H1 (cell line): ENCODE data around the gene SSPN. TPM values are rescaled to one million over a fixed set of nuclear protein-coding genes. Genes with fewer than 3 reads are reported as not detected.

Experiments used
- CTCF ChIA-PET: fragments of 300-600 bp; sonication (Branson Sonifier 250); formaldehyde crosslinking; loops from one replicate; lab custom pipeline; 2021; ENCODE audit not compliant: partially characterized antibody; lab: Charles Lee
- POLR2A ChIA-PET: fragments of 300-600 bp; sonication (Branson Sonifier 250); formaldehyde crosslinking; loops from one replicate; lab custom pipeline; 2021; ENCODE audit warnings: inconsistent platforms; ENCODE audit not compliant: partially characterized antibody; lab: Charles Lee
- DNase-seq, 2 experiments: peaks; one replicate each; pipeline versions ENCODE4 v3.0.0 to v3.0.0-alpha.2; 2010 to 2022; ENCODE audit warnings: low spot score in 2 of 2, low read depth in 1 of 2, mixed read lengths in 1 of 2
- FAIRE-seq: peaks from 2 replicates; lab custom pipeline; 2011; peaks lifted over from hg19 to GRCh38; lab: Jason Lieb, UNC
- H2AFZ ChIP-seq: 2 replicates; pipeline ENCODE4 v1.8.1; 2012; ENCODE audit warnings: low read length, inconsistent platforms
- H2AK5ac ChIP-seq: 2 replicates; pipeline ENCODE4 v1.6.1; 2013; ENCODE audit warnings: low read depth, low read length
- H2BK120ac ChIP-seq: replicated peaks from 2 replicates; pipeline ENCODE3; 2013; ENCODE audit warnings: low read depth, low read length, inconsistent platforms
- H2BK12ac ChIP-seq: 2 replicates; pipeline ENCODE4 v1.6.1; 2013; ENCODE audit warnings: low read depth, low read length
- H2BK15ac ChIP-seq: 2 replicates; pipeline ENCODE4 v1.6.1; 2013; ENCODE audit warnings: low read length
- H2BK20ac ChIP-seq: 2 replicates; pipeline ENCODE4 v1.6.1; 2013; ENCODE audit warnings: low read length
- H2BK5ac ChIP-seq: 2 replicates; pipeline ENCODE4 v1.6.1; 2013; ENCODE audit warnings: low read depth, low read length
- H3K14ac ChIP-seq: 2 replicates; pipeline ENCODE4 v1.6.1; 2013; ENCODE audit warnings: inconsistent platforms; ENCODE audit not compliant: insufficient read length
- H3K18ac ChIP-seq: 2 replicates; pipeline ENCODE4 v1.6.1; 2013; ENCODE audit warnings: low read length; ENCODE audit errors: extremely low read depth
- H3K23ac ChIP-seq: 2 replicates; pipeline ENCODE4 v1.6.1; 2013; ENCODE audit warnings: inconsistent platforms; ENCODE audit not compliant: insufficient read length
- H3K23me2 ChIP-seq: 2 replicates; pipeline ENCODE4 v1.6.1; 2013; ENCODE audit warnings: low read depth, low read length
- H3K27ac ChIP-seq: 2 replicates; pipeline ENCODE4 v1.6.1; 2011; ENCODE audit warnings: low read depth, low read length, inconsistent platforms
- H3K27me3 ChIP-seq, 4 experiments: replicated peaks in 1 of 4; 1 replicate in 1 of 4; 2 replicates in 3 of 4; pipeline versions ENCODE4 v1.6.1 to v1.8.1; 2011 to 2013; ENCODE audit warnings: low read length in 3 of 4, mild to moderate bottlenecking in 3 of 4, inconsistent platforms in 2 of 4, mixed read lengths in 2 of 4, moderate library complexity in 1 of 4; ENCODE audit not compliant: control insufficient read depth in 3 of 4, insufficient read depth in 3 of 4; ENCODE audit errors: extremely low read depth in 1 of 4
- H3K36me3 ChIP-seq, 4 experiments: 2 replicates each; pipeline versions ENCODE4 v1.6.1 to v1.8.1; 2011 to 2013; ENCODE audit warnings: mild to moderate bottlenecking in 4 of 4, low read length in 3 of 4, moderate library complexity in 2 of 4, control low read depth in 1 of 4, inconsistent platforms in 1 of 4; ENCODE audit not compliant: insufficient read depth in 4 of 4, control insufficient read depth in 2 of 4
- H3K4ac ChIP-seq: replicated peaks from 2 replicates; pipeline ENCODE3; 2013; ENCODE audit warnings: low read length, low read depth, mixed read lengths, inconsistent platforms; ENCODE audit not compliant: insufficient read length
- H3K4me1 ChIP-seq, 4 experiments: replicated peaks in 1 of 4; 1 replicate in 1 of 4; 2 replicates in 3 of 4; pipeline versions ENCODE4 v1.6.1 to v1.8.1; 2011 to 2013; ENCODE audit warnings: low read length in 3 of 4, inconsistent platforms in 2 of 4, mixed read lengths in 1 of 4; ENCODE audit not compliant: insufficient read depth in 4 of 4, control insufficient read depth in 3 of 4
- H3K4me2 ChIP-seq, 2 experiments: 2 replicates each; pipeline versions ENCODE4 v1.6.1 to v1.8.1; 2011 to 2013; ENCODE audit warnings: low read depth in 2 of 2, low read length in 2 of 2, control low read depth in 1 of 2, inconsistent platforms in 1 of 2, mild to moderate bottlenecking in 1 of 2; ENCODE audit not compliant: insufficient read depth in 1 of 2
- H3K4me3 ChIP-seq, 4 experiments: fragments of 200-600, 300-600 bp in 1 of 4; sonication (generic), shearing (Covaris generic), sonication (Bioruptor Twin) in 1 of 4; 2 replicates each; pipeline versions ENCODE4 v1.5.1 to v1.8.1; 2011 to 2016; ENCODE audit warnings: low read length in 4 of 4, low read depth in 3 of 4, control low read depth in 2 of 4, inconsistent platforms in 2 of 4, mild to moderate bottlenecking in 2 of 4, mixed read lengths in 1 of 4, moderate library complexity in 1 of 4; ENCODE audit not compliant: insufficient read depth in 2 of 4; ENCODE audit errors: extremely low read depth in 1 of 4
- H3K56ac ChIP-seq: replicated peaks from 2 replicates; pipeline ENCODE3; 2013; ENCODE audit warnings: low read depth, mild to moderate bottlenecking, mixed read lengths, low read length, inconsistent platforms; ENCODE audit not compliant: insufficient read length
- H3K79me1 ChIP-seq: 2 replicates; pipeline ENCODE4 v1.6.1; 2013; ENCODE audit warnings: low read depth, low read length, control low read depth
- H3K79me2 ChIP-seq, 2 experiments: 2 replicates each; pipeline versions ENCODE4 v1.6.1 to v1.8.1; 2012 to 2013; ENCODE audit warnings: low read length in 2 of 2, mild to moderate bottlenecking in 2 of 2, inconsistent platforms in 1 of 2; ENCODE audit not compliant: insufficient read depth in 2 of 2, control insufficient read depth in 1 of 2
- H3K9ac ChIP-seq, 4 experiments: replicated peaks in 1 of 4; 1 replicate in 1 of 4; 2 replicates in 3 of 4; pipeline versions ENCODE4 v1.6.1 to v1.8.1; 2011 to 2013; ENCODE audit warnings: low read depth in 3 of 4, low read length in 3 of 4, control low read depth in 2 of 4, mild to moderate bottlenecking in 2 of 4, moderate library complexity in 2 of 4, inconsistent platforms in 1 of 4; ENCODE audit errors: extremely low read depth in 1 of 4
- H3K9me3 ChIP-seq, 2 experiments: 2 replicates each; pipeline versions ENCODE4 v1.6.1 to v1.8.1; 2012 to 2013; ENCODE audit warnings: mild to moderate bottlenecking in 2 of 2, moderate library complexity in 2 of 2, control low read depth in 1 of 2, inconsistent platforms in 1 of 2, low read depth in 1 of 2, low read length in 1 of 2, mixed read lengths in 1 of 2; ENCODE audit not compliant: insufficient read depth in 2 of 2
- H4K20me1 ChIP-seq, 2 experiments: replicated peaks in 1 of 2; 2 replicates each; pipeline versions ENCODE3 to v1.8.1; 2011 to 2013; ENCODE audit warnings: inconsistent platforms in 2 of 2, low read length in 2 of 2, mild to moderate bottlenecking in 1 of 2; ENCODE audit not compliant: insufficient read depth in 2 of 2, control insufficient read depth in 1 of 2
- H4K5ac ChIP-seq: 2 replicates; pipeline ENCODE4 v1.6.1; 2013; ENCODE audit warnings: low read length, low read depth, mixed read lengths, inconsistent platforms; ENCODE audit not compliant: insufficient read length
- H4K8ac ChIP-seq: 2 replicates; pipeline ENCODE4 v1.8.0; 2013; ENCODE audit warnings: mild to moderate bottlenecking, moderate library complexity, low read length, inconsistent platforms; ENCODE audit not compliant: insufficient read depth; ENCODE audit errors: extremely low read depth
- H4K91ac ChIP-seq: replicated peaks from 2 replicates; pipeline ENCODE3; 2013; ENCODE audit warnings: low read length, mixed read lengths, inconsistent platforms; ENCODE audit not compliant: insufficient read length
- ASH2L ChIP-seq: fragments of 200-600, 300-600 bp; sonication (generic); IDR thresholded peaks from one replicate; pipeline ENCODE4 v1.7.1; 2017; ENCODE audit warnings: low read length
- BRCA1 ChIP-seq: IDR thresholded peaks from 2 replicates; pipeline ENCODE4 v1.6.1; 2012; ENCODE audit warnings: low read depth, low read length, improper control_type of control experiment
- CBX5 ChIP-seq: fragments of 300-800, 300-1000 bp; sonication (generic); IDR thresholded peaks from 2 replicates; pipeline ENCODE4 v1.7.1; 2016; ENCODE audit warnings: antibody characterized with exemption, low read length, low read depth
- CEBPB ChIP-seq: IDR thresholded peaks from 2 replicates; pipeline ENCODE4 v1.6.1; 2012; ENCODE audit warnings: low read depth, low read length
- CHD2 ChIP-seq: IDR thresholded peaks from 2 replicates; pipeline ENCODE4 v1.6.1; 2012; ENCODE audit warnings: low read length, improper control_type of control experiment
- HDAC2 ChIP-seq, 2 experiments: fragments of 300-600 bp in 1 of 2; sonication (generic) in 1 of 2; IDR thresholded peaks; 2 replicates each; pipeline ENCODE4 v1.6.1; 2011 to 2012; ENCODE audit warnings: low read depth in 2 of 2, low read length in 2 of 2, mild to moderate bottlenecking in 2 of 2, moderate library complexity in 2 of 2, borderline replicate concordance in 1 of 2, inconsistent platforms in 1 of 2
- MAFK ChIP-seq: IDR thresholded peaks from 2 replicates; pipeline ENCODE4 v1.6.1; 2012; ENCODE audit warnings: low read depth, mild to moderate bottlenecking, improper control_type of control experiment, low read length
- PHF8 ChIP-seq: fragments of 200-600 bp; sonication (generic); conservative IDR thresholded peaks from 2 replicates; pipeline ENCODE4 v1.7.1; 2012; ENCODE audit warnings: low read depth, mild to moderate bottlenecking, inconsistent platforms, low read length, moderate library complexity
- RAD21 ChIP-seq, 2 experiments: IDR thresholded peaks in 1 of 2; conservative IDR thresholded peaks in 1 of 2; 2 replicates each; pipeline ENCODE4 v1.6.1; 2011; ENCODE audit warnings: low read depth in 2 of 2, low read length in 2 of 2, improper control_type of control experiment in 1 of 2, inconsistent platforms in 1 of 2, mild to moderate bottlenecking in 1 of 2, moderate library complexity in 1 of 2
- RXRA ChIP-seq: IDR thresholded peaks from 2 replicates; pipeline ENCODE4 v1.6.1; 2011; ENCODE audit warnings: low read depth, mild to moderate bottlenecking, low read length, moderate library complexity; ENCODE audit not compliant: insufficient read depth
- SAP30 ChIP-seq: fragments of 300-600 bp; sonication (generic); IDR thresholded peaks from 2 replicates; pipeline ENCODE4 v1.7.1; 2012; ENCODE audit warnings: low read length, moderate library complexity, mild to moderate bottlenecking, inconsistent platforms; ENCODE audit not compliant: insufficient read depth, insufficient replicate concordance
- SIX5 ChIP-seq: IDR thresholded peaks from 2 replicates; pipeline ENCODE4 v1.6.1; 2011; ENCODE audit warnings: mild to moderate bottlenecking, low read depth, low read length
- SP4 ChIP-seq: IDR thresholded peaks from 2 replicates; pipeline ENCODE4 v1.6.1; 2012; ENCODE audit warnings: low read length, inconsistent platforms
- TAF7 ChIP-seq: optimal IDR thresholded peaks from 2 replicates; pipeline ENCODE3; 2011; ENCODE audit warnings: low read depth, mild to moderate bottlenecking, inconsistent platforms, low read length, moderate library complexity, borderline replicate concordance
- YY1 ChIP-seq: IDR thresholded peaks from 2 replicates; pipeline ENCODE4 v1.6.1; 2011; ENCODE audit warnings: low read depth, mild to moderate bottlenecking, low read length
- WGBS, 2 experiments: shearing (Covaris generic) in 1 of 2; methylation state at CpG; one replicate each; pipeline versions ENCODE4 v1.1.6 to v1.1.7; 2013 to 2015; ENCODE audit warnings: low lambda C conversion rate in 2 of 2, mixed read lengths in 2 of 2, inconsistent platforms in 1 of 2, low coverage in 1 of 2, missing lambda C conversion rate in 1 of 2; ENCODE audit not compliant: insufficient replicate concordance in 2 of 2, insufficient coverage in 1 of 2, insufficient read length in 1 of 2; ENCODE audit errors: extremely low coverage in 1 of 2, missing lambda C conversion rate in 1 of 2; 5-methylcytosine and 5-hydroxymethylcytosine counted together
- polyA plus RNA-seq, 7 experiments: library from polyadenylated mRNA; depleted of rRNA in 3 of 7; stranded (reverse) in 5 of 7; unstranded in 2 of 7; fragments of >200 nt in 5 of 7; fragments of 200-250 nt in 2 of 7; gene quantifications; 1 replicate in 5 of 7; 2 replicates in 1 of 7; 4 replicates in 1 of 7; pipeline versions ENCODE4 v1.2.1 to v1.2.3, GENCODE V29; 2011 to 2013; ENCODE audit warnings: missing spikeins in 2 of 7, mixed read lengths in 2 of 7
- total RNA-seq: library from RNA; stranded (reverse); fragmentation: NEBNext Ultra II Directional; extraction: Animal tissue kit (Norgen Biotek cat#: 25700); gene quantifications from 2 replicates; pipeline ENCODE4 v1.2.1, GENCODE V29; 2021

Gene SSPN
- total and polyA plus RNA-seq, 2 of the 8 experiments (the other 6 are each of a cell fraction or from before 2014, with no cell fraction given): 0.86 to 1.8 TPM

DNA sequence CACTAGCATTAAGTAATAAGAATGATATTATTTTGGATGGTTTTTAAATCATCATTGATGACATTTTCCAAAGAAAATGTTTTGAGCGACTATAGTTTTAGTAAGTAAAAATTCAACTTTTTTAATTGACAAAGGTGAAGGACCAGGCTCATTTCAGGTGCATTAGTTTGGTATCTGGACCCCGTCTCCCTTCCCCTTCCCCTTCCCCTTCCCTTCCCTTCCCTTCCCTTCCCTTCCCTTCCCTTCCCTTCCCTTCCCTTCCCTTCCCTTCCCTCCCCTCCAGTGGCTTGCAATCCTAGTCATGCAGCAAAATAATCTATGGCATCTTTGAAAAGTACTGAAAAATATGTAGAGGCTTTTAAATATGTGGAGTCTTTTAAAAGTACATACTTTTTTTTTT, 13.0 kb upstream of the SSPN start:
- Histone ChIP-seq H4K91ac (no peak overlapping the region), H4K5ac (no peak overlapping the region), H2AK5ac (no peak overlapping the region), H3K27me3 (no peaks in the 10 kb centered on the region), H3K56ac (no peak overlapping the region), H3K9ac (no peak overlapping the region), H3K27ac (no peak overlapping the region), H2BK15ac (no peak overlapping the region), H3K9me3 (no peaks in the 10 kb centered on the region), H3K79me2 (no peaks in the 10 kb centered on the region), H3K18ac (no peak overlapping the region), H3K4me1 (peaks cover 0 to 4% (median 3%) of the 10 kb centered on the region in 4 experiments; a peak in 2 of 7 replicates), H3K4ac (no peak overlapping the region), H4K20me1 (no peaks in the 10 kb centered on the region), H3K23me2 (no peaks in the 10 kb centered on the region), H2BK5ac (no peak overlapping the region), H2AFZ (no peak overlapping the region), H3K14ac (no peak overlapping the region), H3K23ac (no peak overlapping the region), H3K4me3 (no peak overlapping the region), H3K36me3 (no peaks in the 10 kb centered on the region), H2BK20ac (no peak overlapping the region), H4K8ac (no peak overlapping the region), H3K79me1 (no peaks in the 10 kb centered on the region), H3K4me2 (no peak overlapping the region)
- 100% methylated on average over 1 of the region's 2 CpGs; no CpG with 5 or more reads in 1 of the 2 experiments for WGBS, 2 experiments
- ChIA-PET POLR2A (no interaction called here), CTCF (no interaction called here)
- FAIRE-seq (no peak), DNase-seq (no peak)
- TF ChIP-seq MAFK (no peak), CEBPB (no peak), PHF8 (no peak), RXRA (no peak), YY1 (no peak), SAP30 (no peak), ASH2L (no peak), SP4 (no peak), BRCA1 (no peak), TAF7 (no peak), RAD21 (IDR thresholded peaks at IDR 0.05 in 1 of 2, conservative IDR thresholded peaks at IDR 0.05 in 1 of 2; ENCODE audit: low read depth in 2 of 2, low read length in 2 of 2) (no peak), CHD2 (no peak), SIX5 (no peak), HDAC2 (IDR thresholded peaks at IDR 0.05; ENCODE audit: borderline replicate concordance in 1 of 2, low read depth in 2 of 2, low read length in 2 of 2) (no peak), CBX5 (no peak)
- TF ChIP-seq, all 59 proteins: peak for 0
- Histone ChIP-seq H2BK12ac (no peak overlapping the region), H2BK120ac (no peak overlapping the region)
